ENCODE measurements around the gene IRF1. TPM values are rescaled to one million over a fixed set of nuclear protein-coding genes. Genes with fewer than 3 reads are reported as not detected.
A peak's percentile ranks its signal among the peaks of the same experiment; 100 is the strongest.

Gene IRF1
- total and polyA plus RNA-seq, 7 donors, result 15.3 to 169 (median 37.2) TPM

DNA sequence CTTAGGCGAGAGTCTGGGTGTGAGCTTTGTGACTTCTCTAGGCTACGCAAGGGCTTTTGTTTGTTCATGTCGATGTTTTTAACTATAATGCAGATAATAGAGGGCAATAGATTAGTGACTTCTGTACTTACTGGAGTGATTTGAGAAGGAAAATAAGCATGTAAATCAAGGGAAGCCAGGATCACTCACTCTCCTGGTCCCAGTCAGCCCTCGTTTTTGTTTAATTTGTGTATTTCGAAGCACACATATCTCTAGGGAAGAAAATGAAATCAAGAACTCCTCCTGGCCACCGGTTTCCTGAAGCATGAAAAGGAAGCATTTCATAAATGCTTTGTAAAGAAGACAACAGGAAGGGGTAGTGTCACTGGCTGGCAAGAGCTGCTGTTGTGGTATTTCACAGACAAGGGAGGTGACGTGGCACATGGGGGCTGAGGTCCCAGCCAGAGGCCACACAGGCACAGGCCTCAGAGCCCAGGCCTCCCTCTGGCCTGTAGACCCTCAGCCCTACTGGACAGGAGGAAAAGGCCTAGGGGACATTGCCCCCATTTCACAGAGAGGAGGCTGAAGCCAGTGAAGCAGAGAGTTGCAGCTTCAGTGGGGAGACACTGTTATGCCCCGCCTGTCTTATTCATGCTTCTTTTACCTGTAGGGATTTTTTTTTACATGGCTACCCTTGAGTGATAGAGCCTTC, 34.1 kb downstream of the IRF1 start:
- Histone ChIP-seq H3K27ac (peak overlapping the region; percentile 50 to 71 (median 58)), H3K36me3 (no peaks in the 10 kb centered on the region), H3K27me3 (no peaks in the 10 kb centered on the region), H3K9me3 (no peaks in the 10 kb centered on the region), H3K4me3 (no peak overlapping the region), H3K4me1 (peaks cover 0 to 54% (median 36%) of the 10 kb centered on the region in 4 donors)
- TF ChIP-seq POLR2AphosphoS5 (IDR thresholded peaks at IDR 0.05) (peak in 1 of 4 donors; percentile 36), POLR2A (IDR thresholded peaks at IDR 0.05) (no peak), EP300 (IDR thresholded peaks at IDR 0.05) (no peak)
- TF ChIP-seq, protein P1, sequence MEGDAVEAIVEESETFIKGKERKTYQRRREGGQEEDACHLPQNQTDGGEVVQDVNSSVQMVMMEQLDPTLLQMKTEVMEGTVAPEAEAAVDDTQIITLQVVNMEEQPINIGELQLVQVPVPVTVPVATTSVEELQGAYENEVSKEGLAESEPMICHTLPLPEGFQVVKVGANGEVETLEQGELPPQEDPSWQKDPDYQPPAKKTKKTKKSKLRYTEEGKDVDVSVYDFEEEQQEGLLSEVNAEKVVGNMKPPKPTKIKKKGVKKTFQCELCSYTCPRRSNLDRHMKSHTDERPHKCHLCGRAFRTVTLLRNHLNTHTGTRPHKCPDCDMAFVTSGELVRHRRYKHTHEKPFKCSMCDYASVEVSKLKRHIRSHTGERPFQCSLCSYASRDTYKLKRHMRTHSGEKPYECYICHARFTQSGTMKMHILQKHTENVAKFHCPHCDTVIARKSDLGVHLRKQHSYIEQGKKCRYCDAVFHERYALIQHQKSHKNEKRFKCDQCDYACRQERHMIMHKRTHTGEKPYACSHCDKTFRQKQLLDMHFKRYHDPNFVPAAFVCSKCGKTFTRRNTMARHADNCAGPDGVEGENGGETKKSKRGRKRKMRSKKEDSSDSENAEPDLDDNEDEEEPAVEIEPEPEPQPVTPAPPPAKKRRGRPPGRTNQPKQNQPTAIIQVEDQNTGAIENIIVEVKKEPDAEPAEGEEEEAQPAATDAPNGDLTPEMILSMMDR (IDR thresholded peaks at IDR 0.05), result no peak
- intact Hi-C loops (cut with DNase I), result no loop called here
- no peak for DNase-seq
- 16 to 25% methylated on average over 8 of the region's 8 CpGs for whole genome bisulfite sequencing, 2 donors

DNA sequence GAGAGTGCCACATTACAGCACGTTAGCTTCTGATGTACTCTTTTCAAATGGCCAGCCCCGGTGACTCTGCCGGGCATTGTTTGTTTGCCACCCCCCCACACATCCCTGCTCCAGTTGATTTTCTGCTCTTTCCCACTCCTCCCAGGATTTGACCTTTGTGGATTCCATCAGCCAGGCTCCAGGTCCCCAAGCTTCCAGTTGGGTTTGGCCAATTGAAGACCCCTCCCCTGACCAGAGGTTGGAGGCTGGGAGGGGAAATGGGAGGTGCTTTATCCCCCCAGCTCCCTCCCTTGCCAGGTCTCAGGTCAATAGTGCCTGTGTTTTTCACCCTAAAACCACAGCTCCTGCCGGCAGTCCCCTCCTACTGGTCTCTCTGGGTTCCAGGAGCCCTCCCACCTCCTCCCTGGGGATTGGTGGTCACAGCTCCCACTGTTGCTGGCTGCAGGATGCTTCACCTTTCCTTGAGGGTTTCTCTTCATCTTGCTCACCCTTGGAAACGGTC, 34.9 kb downstream of the IRF1 start:
- intact Hi-C loops (cut with DNase I), result no loop called here
- Histone ChIP-seq H3K27ac (peak overlapping the region; percentile 50 to 71 (median 58)), H3K36me3 (no peaks in the 10 kb centered on the region), H3K4me3 (no peak overlapping the region), H3K27me3 (no peaks in the 10 kb centered on the region), H3K9me3 (no peaks in the 10 kb centered on the region), H3K4me1 (peaks cover 0 to 46% (median 30%) of the 10 kb centered on the region in 4 donors)
- DNase-seq, result no peak
- TF ChIP-seq EP300 (IDR thresholded peaks at IDR 0.05) (no peak), POLR2A (IDR thresholded peaks at IDR 0.05) (no peak), POLR2AphosphoS5 (IDR thresholded peaks at IDR 0.05) (no peak)
- TF ChIP-seq, protein P1 (IDR thresholded peaks at IDR 0.05), result no peak
- WGBS, 2 donors, result 44 to 76% methylated on average over 5 of the region's 5 CpGs

- DNase-seq, result no peak
- H3K9me3 ChIP-seq, result no peaks in the 10 kb centered on the region
- no peak overlapping the region for H3K4me3 ChIP-seq
- WGBS, 2 donors, result 96% methylated on average over 2 of the region's 2 CpGs
- no peaks in the 10 kb centered on the region for H3K27me3 ChIP-seq
- TF ChIP-seq EP300 (IDR thresholded peaks at IDR 0.05) (no peak), POLR2AphosphoS5 (IDR thresholded peaks at IDR 0.05) (no peak), POLR2A (IDR thresholded peaks at IDR 0.05) (no peak)
- TF ChIP-seq, protein P1 (IDR thresholded peaks at IDR 0.05), result no peak
- H3K27ac ChIP-seq, result no peak overlapping the region
- peaks cover 0 to 34% (median 20%) of the 10 kb centered on the region in 4 donors for H3K4me1 ChIP-seq
- H3K36me3 ChIP-seq, result peaks cover 0 to 5% (median 0%) of the 10 kb centered on the region in 4 donors
- intact Hi-C loops (cut with DNase I), result no loop called here
Measured at GRCh38 chr5:132454361-132454760, 36.2 kb downstream of the IRF1 start.

DNA sequence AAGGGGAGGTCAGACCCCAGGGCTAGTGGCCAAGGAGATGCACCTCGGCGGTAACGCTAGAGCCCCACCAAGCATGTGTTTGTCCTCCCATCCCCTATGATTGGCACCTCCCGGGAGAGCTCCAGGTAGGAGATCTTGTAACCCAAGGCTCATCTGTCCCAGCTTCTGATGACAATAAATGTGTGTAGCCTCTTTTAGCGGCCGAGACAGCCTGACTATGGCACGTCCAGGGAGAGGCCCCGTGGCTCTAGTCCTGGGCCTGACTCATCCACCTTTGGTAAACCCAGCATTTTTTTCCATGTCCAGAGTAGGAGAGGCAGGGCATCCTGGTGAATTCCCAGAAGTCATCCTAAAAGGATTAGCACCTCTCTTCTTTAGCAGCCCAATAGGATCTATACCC, 39.2 kb downstream of the IRF1 start:
- no peak for DNase-seq
- no peaks in the 10 kb centered on the region for H3K9me3 ChIP-seq
- WGBS, 2 donors, result 92 to 95% methylated on average over 8 of the region's 8 CpGs
- TF ChIP-seq POLR2A (IDR thresholded peaks at IDR 0.05), result no peak
- TF ChIP-seq EP300 (IDR thresholded peaks at IDR 0.05), result no peak
- no peak for TF ChIP-seq POLR2AphosphoS5 (IDR thresholded peaks at IDR 0.05)
- TF ChIP-seq, protein P1 (IDR thresholded peaks at IDR 0.05), result no peak
- no peak overlapping the region for H3K4me3 ChIP-seq
- H3K27ac ChIP-seq, result no peak overlapping the region
- H3K36me3 ChIP-seq, result peaks cover 0 to 6% (median 0%) of the 10 kb centered on the region in 4 donors
- H3K27me3 ChIP-seq, result no peaks in the 10 kb centered on the region
- H3K4me1 ChIP-seq, result peaks cover 0 to 30% (median 17%) of the 10 kb centered on the region in 4 donors
- intact Hi-C loops (cut with DNase I), result no loop called here
